Calu3 (cell line): ENCODE results near the gene OR2V1. TPM values are rescaled to one million over a fixed set of nuclear protein-coding genes. Genes with fewer than 3 reads are reported as not detected.

ENCODE experiments used
- BruUV-seq: library from RNA; stranded (reverse); fragments of 400-500 nt; replicated peaks from 2 replicates; lab custom pipeline; 2021; lab: Mats Ljungman, UMichigan
- CTCF ChIA-PET: fragments of 300-600 bp; sonication (Branson Sonifier 250); formaldehyde crosslinking; loops from one replicate; lab custom pipeline; 2022; ENCODE audit warnings: antibody characterized with exemption; lab: Charles Lee
- DNase-seq: peaks from one replicate; pipeline ENCODE4 v3.0.0; 2022
- H3K27ac Mint-ChIP-seq: one replicate; pipeline ENCODE4 v1.8.0; 2022; ENCODE audit warnings: mixed read lengths; ENCODE audit not compliant: unreplicated experiment
- H3K27me3 Mint-ChIP-seq: one replicate; pipeline ENCODE4 v1.8.0; 2022; ENCODE audit warnings: mixed read lengths; ENCODE audit not compliant: unreplicated experiment
- H3K36me3 Mint-ChIP-seq: one replicate; pipeline ENCODE4 v1.8.0; 2022; ENCODE audit warnings: mild to moderate bottlenecking, moderate library complexity, mixed read lengths; ENCODE audit not compliant: insufficient read depth, unreplicated experiment
- H3K4me1 Mint-ChIP-seq: one replicate; pipeline ENCODE4 v1.8.0; 2022; ENCODE audit warnings: mild to moderate bottlenecking, low read depth, mixed read lengths; ENCODE audit not compliant: unreplicated experiment
- H3K4me3 Mint-ChIP-seq: one replicate; pipeline ENCODE4 v1.8.0; 2022; ENCODE audit warnings: mild to moderate bottlenecking, low read depth, moderate library complexity, mixed read lengths; ENCODE audit not compliant: unreplicated experiment
- H3K9me3 Mint-ChIP-seq: one replicate; pipeline ENCODE4 v1.8.0; 2022; ENCODE audit warnings: low read depth, mixed read lengths; ENCODE audit not compliant: unreplicated experiment
- intact Hi-C: fragments of 100-400 bp; cut with micrococcal nuclease; formaldehyde crosslinking; loops from one replicate; pipeline ENCODE4 v1.10.0; 2022; ENCODE audit not compliant: unreplicated experiment
- total RNA-seq: library from RNA; stranded (reverse); gene quantifications from 2 replicates; pipeline ENCODE4 v1.2.3, GENCODE V29; 2022
- TF ChIP-seq, protein P1 (sequence below): fragments of 200-600 bp; IDR thresholded peaks from one replicate; pipeline ENCODE4 v1.8.0; 2022; ENCODE audit warnings: antibody characterized with exemption; ENCODE audit not compliant: unreplicated experiment

The OR2V1 gene
- total RNA-seq, 1 experiment from 2014 or later: not detected

- no TSS peak for BruUV-seq
These were observed 44.1 kb downstream of the OR2V1 start for GRCh38 chr5:181086884-181087205.

GRCh38 chr5:181086026-181086883, 44.7 kb downstream of the OR2V1 start:
- no peaks in the 10 kb centered on the region for H3K9me3 Mint-ChIP-seq
- DNase-seq: no peak
- intact Hi-C loops: no loop called here
- no peak overlapping the region for H3K27ac Mint-ChIP-seq
- peaks cover 65% of the 10 kb centered on the region for H3K27me3 Mint-ChIP-seq
- no TSS peak for BruUV-seq
- TF ChIP-seq, protein P1, sequence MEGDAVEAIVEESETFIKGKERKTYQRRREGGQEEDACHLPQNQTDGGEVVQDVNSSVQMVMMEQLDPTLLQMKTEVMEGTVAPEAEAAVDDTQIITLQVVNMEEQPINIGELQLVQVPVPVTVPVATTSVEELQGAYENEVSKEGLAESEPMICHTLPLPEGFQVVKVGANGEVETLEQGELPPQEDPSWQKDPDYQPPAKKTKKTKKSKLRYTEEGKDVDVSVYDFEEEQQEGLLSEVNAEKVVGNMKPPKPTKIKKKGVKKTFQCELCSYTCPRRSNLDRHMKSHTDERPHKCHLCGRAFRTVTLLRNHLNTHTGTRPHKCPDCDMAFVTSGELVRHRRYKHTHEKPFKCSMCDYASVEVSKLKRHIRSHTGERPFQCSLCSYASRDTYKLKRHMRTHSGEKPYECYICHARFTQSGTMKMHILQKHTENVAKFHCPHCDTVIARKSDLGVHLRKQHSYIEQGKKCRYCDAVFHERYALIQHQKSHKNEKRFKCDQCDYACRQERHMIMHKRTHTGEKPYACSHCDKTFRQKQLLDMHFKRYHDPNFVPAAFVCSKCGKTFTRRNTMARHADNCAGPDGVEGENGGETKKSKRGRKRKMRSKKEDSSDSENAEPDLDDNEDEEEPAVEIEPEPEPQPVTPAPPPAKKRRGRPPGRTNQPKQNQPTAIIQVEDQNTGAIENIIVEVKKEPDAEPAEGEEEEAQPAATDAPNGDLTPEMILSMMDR: no peak
- peaks cover 4% of the 10 kb centered on the region for H3K36me3 Mint-ChIP-seq
- H3K4me3 Mint-ChIP-seq: no peak overlapping the region
- H3K4me1 Mint-ChIP-seq: peaks cover 7% of the 10 kb centered on the region
- CTCF ChIA-PET: interaction anchor here (0.8 kb wide), 1 partner anchor 20 kb away, joined by 3 read pairs; no protein-coding TSS in a partner anchor

More at GRCh38 chr5:181086884-181087205, 44.1 kb downstream of the OR2V1 start:
- intact Hi-C loops: no loop called here
- H3K27ac Mint-ChIP-seq: no peak overlapping the region
- H3K4me3 Mint-ChIP-seq: no peak overlapping the region
- H3K36me3 Mint-ChIP-seq: peaks cover 4% of the 10 kb centered on the region
- TF ChIP-seq, protein P1: no peak
- CTCF ChIA-PET: interaction anchor here (1.0 kb wide), 1 partner anchor 218 kb away, joined by 3 read pairs; no protein-coding TSS in a partner anchor
- H3K4me1 Mint-ChIP-seq: peaks cover 7% of the 10 kb centered on the region
- no peaks in the 10 kb centered on the region for H3K9me3 Mint-ChIP-seq
- DNase-seq: no peak
- H3K27me3 Mint-ChIP-seq: peaks cover 59% of the 10 kb centered on the region

GRCh38 chr5:181084621-181085195, 46.3 kb downstream of the OR2V1 start:
- intact Hi-C loops: no loop called here
- Mint-ChIP-seq H3K27me3 (peaks cover 80% of the 10 kb centered on the region), H3K4me3 (no peak overlapping the region), H3K27ac (no peak overlapping the region), H3K9me3 (no peaks in the 10 kb centered on the region), H3K36me3 (peaks cover 4% of the 10 kb centered on the region), H3K4me1 (peaks cover 7% of the 10 kb centered on the region)
- TF ChIP-seq, protein P1: no peak
- DNase-seq: no peak
- BruUV-seq: no TSS peak
- CTCF ChIA-PET: no interaction called here

DNA sequence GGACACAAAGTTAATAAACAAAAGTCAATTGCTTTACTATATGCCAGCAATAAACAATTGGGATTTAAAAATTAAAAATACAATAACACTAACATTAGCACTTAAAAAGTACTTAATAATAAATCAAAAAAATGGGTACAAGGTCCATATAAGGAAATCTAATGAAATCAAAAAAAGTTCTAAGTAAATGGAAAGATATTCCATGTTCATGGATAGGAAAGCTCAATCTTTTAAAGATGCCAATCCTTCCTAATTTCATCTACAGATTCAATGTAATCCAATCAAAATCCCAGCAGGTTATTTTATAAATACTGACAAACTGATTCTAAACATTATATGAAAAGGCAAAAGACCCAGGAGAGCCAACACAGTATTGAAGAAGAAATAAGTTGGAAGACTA, 49.0 kb downstream of the OR2V1 start:
- TF ChIP-seq, protein P1: no peak
- Mint-ChIP-seq H3K9me3 (no peaks in the 10 kb centered on the region), H3K4me3 (no peak overlapping the region), H3K4me1 (peaks cover 3% of the 10 kb centered on the region), H3K27me3 (peaks cover 81% of the 10 kb centered on the region), H3K36me3 (peaks cover 4% of the 10 kb centered on the region), H3K27ac (no peak overlapping the region)
- intact Hi-C loops: no loop called here
- BruUV-seq: no TSS peak
- CTCF ChIA-PET: no interaction called here
- DNase-seq: no peak
